Mammary epithelial cell (primary cell): ENCODE data around the gene GPX4.

ENCODE experiments used
- CTCF ChIP-seq, 2 donors: IDR thresholded peaks in 1 of 2; conservative IDR thresholded peaks in 1 of 2; 2 replicates each; pipeline ENCODE4 v1.5.1; 2011 to 2012; ENCODE audit warnings: inconsistent platforms in 2 of 2, low read length in 2 of 2, mild to moderate bottlenecking in 2 of 2, control low read depth in 1 of 2, low read depth in 1 of 2; ENCODE audit not compliant: insufficient read depth in 1 of 2; ENCODE audit errors: extremely low read depth in 1 of 2
- EZH2 ChIP-seq: IDR thresholded peaks from 2 replicates; pipeline ENCODE4 v1.6.1; 2012; ENCODE audit warnings: low read length, inconsistent platforms, borderline replicate concordance

- TF ChIP-seq CTCF (conservative IDR thresholded peaks at IDR 0.05 in 1 of 2, IDR thresholded peaks at IDR 0.05 in 1 of 2; ENCODE audit: extremely low read depth in 1 of 2, insufficient read depth in 1 of 2, low read depth in 1 of 2, low read length in 2 of 2): no peak
- no peak for TF ChIP-seq EZH2
Observed at GRCh38 chr19:1149259-1150045, 45.7 kb downstream of the GPX4 start.
